Left ventricle myocardium superior (tissue), 1 donor: Measurements from ENCODE around the gene RAMP2. TPM values are rescaled to one million over a fixed set of nuclear protein-coding genes. Genes with fewer than 3 reads are reported as not detected.
A peak's percentile ranks its signal among the peaks of the same experiment; 100 is the strongest.

Experiments
- ATAC-seq: fragments of 200-7000 bp; cut with Tn5 transposase; one replicate; pipeline ENCODE4 v1.9.1; 2020; ENCODE audit warnings: mild to moderate bottlenecking, moderate library complexity
- DNase-seq: peaks from one replicate; pipeline ENCODE4 v3.0.0-alpha.2; 2020
- intact Hi-C: fragments of 100-400 bp; cut with micrococcal nuclease; formaldehyde crosslinking; loops from one replicate; pipeline ENCODE4 v1.11.0; 2022
- total RNA-seq: library from RNA; stranded (reverse); fragmentation: NEBNext Ultra II Directional; extraction: Animal tissue kit (Norgen Biotek cat#: 25700); gene quantifications from one replicate; pipeline ENCODE4 v1.2.1, GENCODE V29; 2021
- donor health status: DM: no; HTN: yes; CAD: no; lungs with severe emphysema.

Gene RAMP2
- total RNA-seq, 1 donor from 2014 or later, result 39.3 TPM

GRCh38 chr17:42784409-42784808 lies 23.4 kb downstream of the RAMP2 start:
- DNase-seq, result no peak
- intact Hi-C loops, result no loop called here
- ATAC-seq, result no peak

DNA sequence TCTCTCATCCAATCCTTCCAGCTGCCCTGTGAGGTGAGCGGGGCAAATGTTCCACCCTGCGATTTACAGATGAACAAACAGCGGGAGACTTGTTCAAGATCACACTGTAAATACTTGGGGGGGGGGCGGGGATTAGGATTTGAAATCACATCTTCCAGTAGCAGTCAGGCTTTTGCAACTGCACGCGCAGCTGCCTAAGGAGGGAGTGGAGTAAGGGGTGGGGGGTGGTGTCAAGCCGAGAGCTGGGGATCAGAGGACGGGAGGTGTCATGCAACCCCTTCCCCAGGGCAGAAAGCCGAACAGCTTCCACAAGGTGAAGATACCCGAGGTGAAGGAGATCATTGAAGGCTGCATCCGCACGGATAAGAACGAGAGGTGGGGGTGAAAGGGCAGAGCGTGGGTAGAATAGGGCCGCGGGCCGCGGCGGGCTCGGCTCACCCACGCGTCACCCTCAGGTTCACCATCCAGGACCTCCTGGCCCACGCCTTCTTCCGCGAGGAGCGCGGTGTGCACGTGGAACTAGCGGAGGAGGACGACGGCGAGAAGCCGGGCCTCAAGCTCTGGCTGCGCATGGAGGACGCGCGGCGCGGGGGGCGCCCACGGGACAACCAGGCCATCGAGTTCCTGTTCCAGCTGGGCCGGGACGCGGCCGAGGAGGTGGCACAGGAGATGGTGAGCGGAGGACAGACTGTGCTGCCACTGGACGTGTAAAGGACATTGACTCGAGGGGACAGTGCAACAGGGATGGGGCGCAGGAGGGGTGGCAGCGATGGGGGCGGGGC lies 24.0 kb downstream of the RAMP2 start:
- intact Hi-C loops, result no loop called here
- DNase-seq (no peak), ATAC-seq (no peak)

DNA sequence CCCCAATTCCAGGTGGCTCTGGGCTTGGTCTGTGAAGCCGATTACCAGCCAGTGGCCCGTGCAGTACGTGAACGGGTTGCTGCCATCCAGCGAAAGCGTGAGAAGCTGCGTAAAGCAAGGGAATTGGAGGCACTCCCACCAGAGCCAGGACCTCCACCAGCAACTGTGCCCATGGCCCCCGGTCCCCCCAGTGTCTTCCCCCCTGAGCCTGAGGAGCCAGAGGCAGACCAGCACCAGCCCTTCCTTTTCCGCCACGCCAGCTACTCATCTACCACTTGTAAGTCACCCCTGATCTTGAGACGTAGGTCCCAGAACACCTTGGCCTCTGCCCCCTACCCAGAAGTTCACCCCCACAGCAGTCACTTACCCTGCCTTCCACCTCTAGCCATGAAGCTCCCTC lies 26.2 kb downstream of the RAMP2 start:
- ATAC-seq, result no peak
- intact Hi-C loops, result no loop called here

DNA sequence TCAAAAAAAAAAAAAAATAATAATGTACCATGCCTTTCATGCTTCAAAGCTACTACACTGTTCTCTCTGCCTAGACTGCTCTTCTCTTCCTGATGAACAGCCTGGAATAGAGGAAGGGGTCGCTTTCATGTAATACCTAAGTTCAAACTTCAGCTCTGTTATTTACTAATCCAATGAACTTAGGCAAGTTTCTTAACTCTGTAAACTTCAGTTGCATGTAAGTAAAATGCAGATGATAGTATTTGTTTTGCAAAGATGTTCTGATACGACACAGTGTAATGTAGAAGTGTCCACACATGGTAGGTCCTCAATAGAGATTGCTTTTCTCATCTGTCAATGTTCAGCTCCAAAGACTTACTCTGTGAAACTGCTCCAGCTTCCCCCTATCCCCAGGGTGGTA lies 30.9 kb downstream of the RAMP2 start:
- ATAC-seq (no peak), DNase-seq (no peak)
- intact Hi-C loops, result no loop called here

More for the DNA sequence above, 26.2 kb downstream of the RAMP2 start:
- no peak for DNase-seq

DNA sequence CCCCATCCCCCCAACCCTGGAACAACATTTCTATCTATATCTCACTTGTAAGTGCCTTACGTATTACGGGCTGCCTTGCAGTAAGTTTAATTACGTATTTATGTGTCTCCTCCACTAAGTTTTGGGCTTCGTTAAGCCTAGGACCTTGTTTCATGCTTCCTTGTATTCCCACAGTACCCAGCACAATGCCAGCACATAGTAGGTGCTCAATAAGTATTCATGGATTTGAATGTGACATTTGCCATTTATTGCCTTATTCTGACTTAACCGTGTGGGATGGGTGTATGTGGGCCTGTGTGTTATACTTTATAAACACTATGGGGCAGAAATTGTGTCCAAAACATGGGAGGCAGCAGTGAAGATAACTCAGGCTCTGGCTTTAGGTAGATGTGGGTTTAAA lies 31.5 kb downstream of the RAMP2 start:
- intact Hi-C loops, result no loop called here
- ATAC-seq (no peak), DNase-seq (no peak)

- no peak for DNase-seq
- no peak for ATAC-seq
- intact Hi-C loops, result no loop called here
Observed at GRCh38 chr17:42795061-42795460, 34.0 kb downstream of the RAMP2 start.

DNA sequence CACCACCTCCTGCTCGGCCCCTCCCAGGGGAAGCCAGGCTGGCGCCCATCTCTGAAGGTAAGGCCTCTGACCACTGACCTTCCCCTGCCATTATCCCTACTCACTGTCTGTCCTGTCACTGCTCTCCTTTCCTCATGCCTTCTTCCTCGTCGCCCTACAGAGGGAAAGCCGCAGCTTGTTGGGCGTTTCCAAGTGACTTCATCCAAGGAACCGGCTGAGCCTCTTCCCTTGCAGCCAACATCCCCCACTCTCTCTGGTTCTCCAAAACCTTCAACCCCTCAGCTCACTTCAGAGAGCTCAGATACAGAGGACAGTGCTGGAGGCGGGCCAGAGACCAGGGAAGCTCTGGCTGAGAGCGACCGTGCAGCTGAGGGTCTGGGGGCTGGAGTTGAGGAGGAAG lies 34.4 kb downstream of the RAMP2 start:
- intact Hi-C loops, result no loop called here
- no peak for DNase-seq
- ATAC-seq, result no peak

DNA sequence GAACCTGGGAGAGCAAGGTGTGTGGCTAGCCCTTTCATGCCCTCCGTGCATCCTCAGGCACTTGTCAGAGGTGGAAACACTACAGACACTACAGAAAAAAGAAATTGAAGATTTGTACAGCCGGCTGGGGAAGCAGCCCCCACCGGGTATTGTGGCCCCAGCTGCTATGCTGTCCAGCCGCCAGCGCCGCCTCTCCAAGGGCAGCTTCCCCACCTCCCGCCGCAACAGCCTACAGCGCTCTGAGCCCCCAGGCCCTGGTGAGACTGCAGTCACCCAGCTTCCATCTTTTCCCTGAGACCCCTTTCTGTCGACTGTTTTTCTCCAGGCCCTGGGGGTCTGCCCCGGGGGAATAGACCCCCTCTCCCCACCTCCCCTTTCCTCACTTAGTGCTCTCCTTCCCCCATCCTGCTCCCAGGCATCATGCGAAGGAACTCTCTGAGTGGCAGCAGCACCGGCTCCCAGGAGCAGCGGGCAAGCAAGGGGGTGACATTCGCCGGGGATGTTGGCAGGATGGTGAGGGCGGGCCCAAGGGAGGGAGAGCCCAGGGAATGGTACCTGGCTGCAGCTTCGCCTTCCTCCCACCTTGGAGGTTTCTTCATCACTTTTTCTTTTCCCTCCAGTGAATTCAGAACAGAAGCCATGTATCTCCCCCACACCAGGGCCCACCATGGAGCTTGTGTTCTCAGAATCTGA lies 35.2 kb downstream of the RAMP2 start:
- DNase-seq (no peak), ATAC-seq (no peak)
- intact Hi-C loops, result no loop called here

DNA sequence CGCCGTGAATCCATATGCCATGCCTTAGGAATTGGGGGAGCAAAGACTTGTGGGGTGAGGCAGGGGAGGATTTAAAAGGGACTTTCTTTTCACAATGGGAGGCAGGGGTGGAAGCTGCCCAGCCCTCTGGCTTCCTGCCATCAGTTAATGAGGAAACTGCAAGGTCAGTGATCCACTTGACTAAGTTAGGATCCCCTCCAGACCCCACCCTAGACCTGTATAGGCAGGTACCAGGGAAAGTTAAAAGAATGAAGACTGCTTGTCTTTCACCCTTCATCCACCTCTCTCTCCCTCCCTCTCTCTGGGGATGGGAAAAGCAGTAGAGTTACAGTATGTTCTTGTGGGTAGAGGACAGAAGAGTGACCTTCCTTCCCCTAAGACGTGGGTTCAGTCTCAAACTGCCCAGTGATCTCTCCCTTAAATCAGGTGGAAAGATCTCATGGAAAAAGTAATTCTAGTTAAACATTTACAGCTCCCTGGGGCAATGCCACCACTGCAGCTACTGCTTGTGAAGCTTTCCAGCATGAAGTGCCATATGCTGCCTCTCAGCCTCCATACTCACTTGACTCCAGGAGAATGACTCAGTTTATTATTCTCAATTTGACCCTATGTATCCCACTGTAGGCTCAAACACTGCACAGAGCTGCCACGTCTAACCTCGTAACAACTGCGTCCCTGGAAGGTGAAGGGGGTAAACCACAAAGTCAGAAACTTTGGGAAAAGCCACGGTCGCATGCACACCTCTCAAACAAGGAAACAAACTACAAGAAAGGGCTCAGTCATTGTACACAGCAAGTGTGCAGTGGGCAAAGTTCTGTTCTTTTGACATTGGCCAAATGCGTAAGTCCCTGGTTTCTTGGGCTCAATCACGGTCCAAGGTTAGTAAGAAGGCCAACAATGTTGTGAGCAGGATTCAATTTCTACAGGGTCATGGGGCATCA lies 36.3 kb downstream of the RAMP2 start:
- intact Hi-C loops, result no loop called here
- DNase-seq, result no peak
- ATAC-seq, result no peak

DNA sequence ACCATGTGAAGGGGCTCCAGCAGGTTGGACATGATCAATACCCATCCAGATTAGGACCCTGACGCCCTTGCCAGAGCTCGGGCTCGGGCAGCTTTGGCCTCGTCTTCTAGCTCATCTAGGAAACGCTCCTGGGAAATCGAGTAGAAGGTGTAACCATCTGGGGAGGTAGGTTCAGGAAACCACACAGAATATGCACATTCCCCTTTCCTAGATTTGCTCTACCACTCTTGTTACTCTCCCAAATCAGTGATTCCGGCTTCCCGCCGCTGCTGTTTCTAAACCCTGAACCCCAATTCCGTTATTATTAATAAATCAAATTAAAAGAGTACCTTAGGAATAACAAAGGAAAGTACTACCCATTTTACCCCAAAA lies 37.0 kb downstream of the RAMP2 start:
- ATAC-seq (no peak), DNase-seq (no peak)
- intact Hi-C loops, result no loop called here

GRCh38 chr17:42798383-42799380 lies 37.7 kb downstream of the RAMP2 start, which contains the start of the genes CNTD1 and COA3:
Gene CNTD1, plus strand, starts transcription at chr17:42798861. Its CDS starts 207 bp downstream, at chr17:42799068.
Gene COA3, minus strand, starts transcription at chr17:42798704. Its CDS starts 23 bp downstream, at chr17:42798681.
- intact Hi-C loops, result no loop called here
- ATAC-seq (peak; percentile 99), DNase-seq (peak; percentile 94)

DNA sequence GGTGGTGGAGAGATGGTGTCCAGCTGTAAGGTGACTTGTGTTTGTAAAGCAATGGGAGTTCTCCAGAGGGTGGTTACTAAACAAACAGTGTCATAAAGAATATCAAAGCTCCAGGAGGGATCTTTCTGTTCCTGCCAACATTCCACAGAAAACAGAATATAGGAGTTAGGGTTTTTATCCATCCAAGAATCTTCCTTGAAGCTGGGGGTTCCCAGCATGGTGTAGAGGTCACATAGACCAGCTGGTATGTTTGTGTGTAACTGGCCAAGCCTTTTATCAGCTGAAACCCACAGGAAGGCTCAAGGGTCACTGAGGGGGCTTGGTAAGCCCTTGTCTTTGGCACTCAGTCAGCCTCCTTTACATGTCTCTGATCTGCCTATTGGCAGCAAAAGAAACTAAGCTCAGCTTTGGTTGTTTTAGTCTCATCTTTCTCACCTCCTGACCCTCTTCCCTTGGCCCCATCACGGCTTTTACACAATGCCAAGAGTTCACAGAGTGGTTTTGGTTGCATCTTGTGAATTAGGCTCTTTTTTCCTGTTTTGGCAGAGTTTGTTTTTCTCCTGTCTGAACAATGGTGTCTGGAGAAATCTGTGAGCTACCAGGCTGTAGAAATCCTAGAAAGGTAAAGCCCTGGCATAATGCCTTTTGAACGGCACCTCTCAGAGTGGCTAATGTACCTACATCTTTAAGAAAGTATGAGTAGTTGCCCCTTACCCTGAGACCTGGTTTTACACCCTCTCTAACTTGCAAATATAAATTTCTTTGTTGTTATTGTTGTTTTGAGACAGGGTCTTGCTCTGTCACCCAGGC lies 42.3 kb downstream of the RAMP2 start:
- DNase-seq, result no peak
- intact Hi-C loops, result no loop called here

DNA sequence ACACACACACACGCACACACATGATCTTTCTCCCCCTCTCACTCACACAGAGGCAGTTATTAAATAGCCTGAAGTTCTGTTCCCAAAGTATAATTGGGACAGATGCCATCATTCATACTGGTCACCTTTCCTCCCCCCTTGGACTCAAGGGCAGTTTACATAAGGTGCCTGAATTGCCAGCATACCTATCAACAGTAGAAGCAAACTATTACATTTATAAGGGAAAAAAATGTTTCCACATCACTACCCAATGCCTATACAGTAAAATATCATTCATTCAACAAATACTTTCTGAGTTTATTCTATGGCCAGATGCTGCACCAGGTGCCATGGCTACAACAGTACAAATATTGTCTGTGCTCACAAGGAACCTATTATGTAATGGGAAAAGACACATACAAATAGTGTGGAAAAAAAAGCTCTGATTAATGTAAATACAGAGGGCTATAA lies 43.9 kb downstream of the RAMP2 start:
- intact Hi-C loops, result no loop called here

More for the DNA sequence above, 42.3 kb downstream of the RAMP2 start:
- ATAC-seq, result no peak

GRCh38 chr17:42806249-42806648 lies 45.2 kb downstream of the RAMP2 start:
- no peak for ATAC-seq
- DNase-seq, result no peak
- intact Hi-C loops, result no loop called here

More for the DNA sequence above, 43.9 kb downstream of the RAMP2 start:
- DNase-seq (no peak), ATAC-seq (no peak)

DNA sequence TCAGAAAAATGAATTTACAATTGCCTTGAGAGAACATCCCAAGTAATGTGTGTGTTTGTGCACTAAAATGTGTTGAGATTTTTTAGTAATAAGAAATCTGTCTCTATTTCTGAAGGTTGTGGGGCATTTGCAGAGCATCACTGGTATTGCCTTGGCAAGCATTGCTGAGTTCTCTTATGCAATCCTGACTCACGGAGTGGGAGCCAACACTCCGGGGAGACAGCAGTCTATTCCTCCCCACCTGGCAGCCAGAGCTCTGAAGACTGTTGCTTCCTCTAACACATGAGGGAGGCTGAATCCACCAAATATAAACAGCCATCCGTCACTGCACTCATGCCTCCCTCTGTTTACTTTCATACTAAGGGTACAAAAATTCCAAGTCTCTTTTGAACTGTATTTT lies 48.2 kb downstream of the RAMP2 start:
- ATAC-seq (peak; percentile 57), DNase-seq (no peak)
- intact Hi-C loops, result no loop called here
